ENCODE measurements around the gene TSGA10IP.

TSGA10IP gene

DNA sequence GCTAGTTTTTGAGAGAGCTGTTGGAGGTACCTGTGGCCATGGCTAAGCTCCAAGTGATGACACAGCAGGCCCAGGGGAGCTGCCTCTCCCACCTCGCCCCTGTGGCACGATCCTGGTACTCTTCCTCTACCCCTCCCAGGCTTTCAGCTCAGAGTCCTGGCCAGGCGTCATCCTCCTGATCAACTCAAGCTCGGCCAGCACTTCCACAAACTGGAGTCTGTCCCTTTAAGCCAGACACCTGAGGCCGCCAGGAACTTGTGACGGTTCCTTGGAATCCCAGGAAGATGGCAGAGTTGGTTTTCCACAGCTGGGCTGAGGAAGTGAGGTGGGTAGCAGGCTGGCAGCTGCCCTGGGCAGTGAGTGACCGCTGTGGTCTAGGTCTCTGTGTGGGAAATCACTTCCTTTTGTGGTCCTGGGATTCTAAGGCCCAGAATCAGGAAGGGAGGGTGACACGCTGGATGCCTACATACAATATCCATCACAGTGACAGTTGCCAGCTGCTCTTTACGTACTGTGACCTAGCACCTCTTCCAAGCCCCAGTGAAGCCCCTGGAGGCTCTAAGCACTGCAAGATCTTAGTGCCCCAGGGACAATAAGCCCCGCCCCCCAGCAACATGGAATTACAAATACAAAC is 63.3 kb downstream of the TSGA10IP start:
- no peak for DNase-seq
